ENCODE data around the gene RFX6.

The RFX6 gene

GRCh38 chr6:116876107-116876506, 935 bp upstream of the RFX6 start:
- H3K36me3 ChIP-seq (ENCODE audit: insufficient read depth, low read length), result no peaks in the 10 kb centered on the region
- H3K9me3 ChIP-seq (ENCODE audit: control insufficient read depth, insufficient read depth, low read length), result no peaks in the 10 kb centered on the region
- peak overlapping the region; percentile 61; the same call in 1 of the 2 replicates for H3K9ac ChIP-seq (ENCODE audit: low read depth, low read length)
- H3K4me1 ChIP-seq (ENCODE audit: insufficient read depth, low read length), result no peaks in the 10 kb centered on the region

GRCh38 chr6:116877743-116878142, 701 bp downstream of the RFX6 start:
- Histone ChIP-seq H3K9me3 (ENCODE audit: control insufficient read depth, insufficient read depth, low read length) (no peaks in the 10 kb centered on the region), H3K4me1 (ENCODE audit: insufficient read depth, low read length) (no peaks in the 10 kb centered on the region), H3K36me3 (ENCODE audit: insufficient read depth, low read length) (no peaks in the 10 kb centered on the region), H3K9ac (ENCODE audit: low read depth, low read length) (peak overlapping the region; percentile 40; the same call in 1 of the 2 replicates)

GRCh38 chr6:116881236-116881635, 4.2 kb downstream of the RFX6 start:
- Histone ChIP-seq H3K9me3 (ENCODE audit: control insufficient read depth, insufficient read depth, low read length) (no peaks in the 10 kb centered on the region), H3K36me3 (ENCODE audit: insufficient read depth, low read length) (no peaks in the 10 kb centered on the region), H3K4me1 (ENCODE audit: insufficient read depth, low read length) (no peaks in the 10 kb centered on the region), H3K9ac (ENCODE audit: low read depth, low read length) (no peak overlapping the region)

GRCh38 chr6:116883005-116883404, 6.0 kb downstream of the RFX6 start:
- Histone ChIP-seq H3K4me1 (ENCODE audit: insufficient read depth, low read length) (no peaks in the 10 kb centered on the region), H3K9me3 (ENCODE audit: control insufficient read depth, insufficient read depth, low read length) (no peaks in the 10 kb centered on the region), H3K36me3 (ENCODE audit: insufficient read depth, low read length) (no peaks in the 10 kb centered on the region), H3K9ac (ENCODE audit: low read depth, low read length) (no peak overlapping the region)

GRCh38 chr6:116884530-116884929, 7.5 kb downstream of the RFX6 start:
- H3K9ac ChIP-seq (ENCODE audit: low read depth, low read length), result no peak overlapping the region
- H3K9me3 ChIP-seq (ENCODE audit: control insufficient read depth, insufficient read depth, low read length), result no peaks in the 10 kb centered on the region
- H3K4me1 ChIP-seq (ENCODE audit: insufficient read depth, low read length), result no peaks in the 10 kb centered on the region
- H3K36me3 ChIP-seq (ENCODE audit: insufficient read depth, low read length), result no peaks in the 10 kb centered on the region

GRCh38 chr6:116887168-116887567, 10.1 kb downstream of the RFX6 start:
- H3K4me1 ChIP-seq (ENCODE audit: insufficient read depth, low read length), result no peaks in the 10 kb centered on the region
- H3K9ac ChIP-seq (ENCODE audit: low read depth, low read length), result no peak overlapping the region
- H3K36me3 ChIP-seq (ENCODE audit: insufficient read depth, low read length), result no peaks in the 10 kb centered on the region
- no peaks in the 10 kb centered on the region for H3K9me3 ChIP-seq (ENCODE audit: control insufficient read depth, insufficient read depth, low read length)

- no peaks in the 10 kb centered on the region for H3K36me3 ChIP-seq (ENCODE audit: insufficient read depth, low read length)
- H3K9ac ChIP-seq (ENCODE audit: low read depth, low read length), result no peak overlapping the region
- no peaks in the 10 kb centered on the region for H3K9me3 ChIP-seq (ENCODE audit: control insufficient read depth, insufficient read depth, low read length)
- no peaks in the 10 kb centered on the region for H3K4me1 ChIP-seq (ENCODE audit: insufficient read depth, low read length)
These were observed 10.9 kb downstream of the RFX6 start for GRCh38 chr6:116887894-116888293.

GRCh38 chr6:116888732-116889360, 11.8 kb downstream of the RFX6 start:
- H3K36me3 ChIP-seq (ENCODE audit: insufficient read depth, low read length), result no peaks in the 10 kb centered on the region
- no peaks in the 10 kb centered on the region for H3K4me1 ChIP-seq (ENCODE audit: insufficient read depth, low read length)
- H3K9ac ChIP-seq (ENCODE audit: low read depth, low read length), result no peak overlapping the region
- no peaks in the 10 kb centered on the region for H3K9me3 ChIP-seq (ENCODE audit: control insufficient read depth, insufficient read depth, low read length)

- H3K36me3 ChIP-seq (ENCODE audit: insufficient read depth, low read length), result no peaks in the 10 kb centered on the region
- H3K9me3 ChIP-seq (ENCODE audit: control insufficient read depth, insufficient read depth, low read length), result no peaks in the 10 kb centered on the region
- H3K4me1 ChIP-seq (ENCODE audit: insufficient read depth, low read length), result no peaks in the 10 kb centered on the region
- no peak overlapping the region for H3K9ac ChIP-seq (ENCODE audit: low read depth, low read length)
These were observed 17.6 kb downstream of the RFX6 start for GRCh38 chr6:116894669-116895068.

GRCh38 chr6:116895935-116896334, 18.9 kb downstream of the RFX6 start:
- Histone ChIP-seq H3K9me3 (ENCODE audit: control insufficient read depth, insufficient read depth, low read length) (no peaks in the 10 kb centered on the region), H3K36me3 (ENCODE audit: insufficient read depth, low read length) (no peaks in the 10 kb centered on the region), H3K4me1 (ENCODE audit: insufficient read depth, low read length) (no peaks in the 10 kb centered on the region), H3K9ac (ENCODE audit: low read depth, low read length) (no peak overlapping the region)

GRCh38 chr6:116902634-116903033, 25.6 kb downstream of the RFX6 start:
- Histone ChIP-seq H3K9me3 (ENCODE audit: control insufficient read depth, insufficient read depth, low read length) (no peaks in the 10 kb centered on the region), H3K9ac (ENCODE audit: low read depth, low read length) (no peak overlapping the region), H3K36me3 (ENCODE audit: insufficient read depth, low read length) (no peaks in the 10 kb centered on the region), H3K4me1 (ENCODE audit: insufficient read depth, low read length) (no peaks in the 10 kb centered on the region)

GRCh38 chr6:116922853-116923548, 46.0 kb downstream of the RFX6 start:
- H3K4me1 ChIP-seq (ENCODE audit: insufficient read depth, low read length), result no peaks in the 10 kb centered on the region
- H3K36me3 ChIP-seq (ENCODE audit: insufficient read depth, low read length), result no peaks in the 10 kb centered on the region
- H3K9ac ChIP-seq (ENCODE audit: low read depth, low read length), result no peak overlapping the region
- H3K9me3 ChIP-seq (ENCODE audit: control insufficient read depth, insufficient read depth, low read length), result no peaks in the 10 kb centered on the region

GRCh38 chr6:116924245-116924644, 47.2 kb downstream of the RFX6 start:
- no peaks in the 10 kb centered on the region for H3K36me3 ChIP-seq (ENCODE audit: insufficient read depth, low read length)
- H3K9me3 ChIP-seq (ENCODE audit: control insufficient read depth, insufficient read depth, low read length), result no peaks in the 10 kb centered on the region
- no peak overlapping the region for H3K9ac ChIP-seq (ENCODE audit: low read depth, low read length)
- peaks cover 4% of the 10 kb centered on the region; the same call in 1 of the 2 replicates for H3K4me1 ChIP-seq (ENCODE audit: insufficient read depth, low read length)

- Histone ChIP-seq H3K9me3 (ENCODE audit: control insufficient read depth, insufficient read depth, low read length) (no peaks in the 10 kb centered on the region), H3K36me3 (ENCODE audit: insufficient read depth, low read length) (no peaks in the 10 kb centered on the region), H3K4me1 (ENCODE audit: insufficient read depth, low read length) (peaks cover 4% of the 10 kb centered on the region; the same call in 1 of the 2 replicates)
These were observed 48.2 kb downstream of the RFX6 start for GRCh38 chr6:116925088-116925794.

GRCh38 chr6:116928677-116929076, 51.6 kb downstream of the RFX6 start:
- no peak overlapping the region; the same call in 1 of the 2 replicates for H3K9ac ChIP-seq (ENCODE audit: low read depth, low read length)

More at GRCh38 chr6:116925088-116925794, 48.2 kb downstream of the RFX6 start:
- no peak overlapping the region for H3K9ac ChIP-seq (ENCODE audit: low read depth, low read length)

More at GRCh38 chr6:116928677-116929076, 51.6 kb downstream of the RFX6 start:
- H3K4me1 ChIP-seq (ENCODE audit: insufficient read depth, low read length), result peaks cover 4% of the 10 kb centered on the region; the same call in 1 of the 2 replicates
- H3K9me3 ChIP-seq (ENCODE audit: control insufficient read depth, insufficient read depth, low read length), result no peaks in the 10 kb centered on the region
- H3K36me3 ChIP-seq (ENCODE audit: insufficient read depth, low read length), result no peaks in the 10 kb centered on the region

Measured in ES-I3 (cell line).